Activated effector memory CD4-positive, alpha-beta T cell treated with anti-CD3 and anti-CD28 coated beads, Interleukin-2, amount 50 U/mL, for 16 hours (primary cell): Measurements from ENCODE around the gene RAB7B.
"Not testable (repeated sequence)": the region's sequence is repeated elsewhere in the genome, so short reads cannot be mapped to it uniquely, and the experiment has no call there.

Experiments
- DNase-seq: peaks from one replicate; pipeline ENCODE4 v3.0.0-alpha.2; 2020

RAB7B gene

GRCh38 chr1:206021626-206022365 is 18.6 kb upstream of the RAB7B start:
- DNase-seq: no peak

DNA sequence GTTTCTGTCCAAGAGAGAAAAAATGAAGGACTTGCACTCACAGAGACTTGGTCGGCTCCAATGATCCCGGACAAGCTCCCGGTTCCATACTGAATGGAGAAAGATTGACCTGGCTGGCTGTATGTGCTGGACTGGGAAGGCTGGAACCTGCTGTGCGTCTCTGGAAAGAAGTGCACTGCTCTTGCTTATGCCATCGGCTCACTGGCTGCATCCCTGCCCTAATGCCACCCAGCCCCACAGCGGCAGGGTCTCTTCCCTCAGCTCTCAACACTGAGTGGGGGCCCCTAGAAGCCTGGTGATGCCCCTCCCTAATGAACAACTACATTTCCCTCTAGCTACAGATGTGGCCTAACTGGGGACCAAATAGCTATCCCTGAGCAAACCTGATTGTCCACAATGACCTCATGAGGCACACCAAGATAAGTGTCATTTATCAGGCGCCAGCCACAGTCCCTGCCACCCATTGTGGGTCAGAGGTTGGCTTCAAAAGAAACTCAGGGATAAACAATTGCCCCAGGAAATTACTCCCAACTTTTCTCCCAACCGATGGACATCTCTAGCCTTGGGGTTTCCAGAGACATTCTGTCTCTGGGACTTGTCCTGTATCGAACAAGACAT is 17.9 kb upstream of the RAB7B start:
- no peak for DNase-seq

- no peak for DNase-seq
Measured at GRCh38 chr1:206020393-206021007, 17.3 kb upstream of the RAB7B start.

DNA sequence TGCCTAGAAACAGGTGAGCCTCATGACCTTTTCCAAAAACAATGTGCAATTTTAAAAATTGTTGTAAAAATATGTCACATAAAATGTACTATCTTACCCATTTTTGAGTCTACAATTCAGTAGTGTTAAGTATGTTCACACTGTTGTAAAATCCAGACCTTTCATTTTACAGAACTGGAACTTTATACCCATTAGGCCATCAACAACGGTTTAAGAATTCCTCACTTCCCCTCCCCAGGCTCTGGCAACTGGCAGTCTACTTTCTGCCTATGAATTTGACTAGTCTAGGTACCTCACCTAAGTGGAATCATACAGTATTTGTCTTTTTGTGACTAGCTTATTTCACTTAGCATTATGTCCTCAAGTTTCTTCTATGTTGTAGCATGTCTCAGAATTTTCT is 11.9 kb upstream of the RAB7B start:
- no peak for DNase-seq

DNA sequence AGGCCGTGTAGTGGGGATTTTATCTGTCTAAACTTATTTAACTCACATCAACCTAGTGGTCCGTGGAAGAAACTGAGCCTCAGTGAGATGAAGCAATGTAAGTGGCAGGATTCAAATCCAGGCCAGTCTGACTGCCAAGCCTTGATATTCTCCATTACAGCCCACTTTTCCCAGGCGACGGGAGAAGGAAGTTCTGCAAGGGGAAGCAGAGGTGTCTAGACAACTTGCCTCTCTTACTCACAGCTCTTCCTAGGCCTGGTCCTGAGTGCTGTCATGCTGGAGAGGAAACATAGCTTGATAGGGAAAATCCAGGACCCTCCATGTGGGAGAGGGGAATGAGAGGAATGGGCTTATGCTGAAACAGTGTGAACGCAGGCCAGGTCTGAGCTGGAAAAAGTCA is 11.4 kb upstream of the RAB7B start:
- no peak for DNase-seq

DNA sequence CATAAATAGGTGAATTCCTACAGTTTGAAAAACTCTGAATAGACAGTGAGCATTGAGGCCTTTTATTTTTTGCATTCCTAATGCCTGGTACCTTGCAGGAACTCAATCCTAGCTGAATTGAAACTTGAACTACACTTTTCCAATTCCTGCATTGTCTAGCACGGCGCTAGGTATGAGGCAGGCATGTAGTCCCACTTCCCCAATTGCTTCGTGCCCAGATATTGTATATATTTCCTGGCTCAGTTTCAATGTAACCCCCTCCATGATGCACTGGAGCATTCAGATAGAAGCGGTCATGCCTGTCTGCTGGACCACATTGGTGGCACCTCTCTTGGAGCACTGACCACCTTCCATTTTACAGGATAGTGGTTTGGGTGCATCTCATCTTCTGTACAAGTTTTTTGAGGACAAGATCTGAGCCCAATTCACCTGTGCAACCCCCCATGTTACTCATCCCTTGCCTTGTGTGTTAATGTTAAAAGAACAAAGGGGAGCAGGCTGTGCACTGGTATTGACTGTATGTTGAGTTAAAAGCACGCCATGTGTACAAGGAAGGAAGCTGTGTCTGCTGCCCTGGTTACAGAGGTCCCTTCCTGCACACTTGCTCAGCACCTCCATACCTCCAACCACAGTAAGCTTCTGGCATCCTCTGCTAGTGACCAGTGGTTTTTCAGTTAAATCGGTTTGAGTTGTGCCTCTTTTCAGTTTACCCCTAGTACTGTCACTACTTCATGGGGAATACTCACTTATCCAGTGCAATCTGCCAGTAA is 10.0 kb upstream of the RAB7B start:
- no peak for DNase-seq

GRCh38 chr1:206012086-206012859 is 9.1 kb upstream of the RAB7B start:
- no peak for DNase-seq

GRCh38 chr1:206011057-206011456 is 7.9 kb upstream of the RAB7B start:
- DNase-seq: no peak

GRCh38 chr1:206010060-206010459 is 6.9 kb upstream of the RAB7B start:
- no peak for DNase-seq

DNA sequence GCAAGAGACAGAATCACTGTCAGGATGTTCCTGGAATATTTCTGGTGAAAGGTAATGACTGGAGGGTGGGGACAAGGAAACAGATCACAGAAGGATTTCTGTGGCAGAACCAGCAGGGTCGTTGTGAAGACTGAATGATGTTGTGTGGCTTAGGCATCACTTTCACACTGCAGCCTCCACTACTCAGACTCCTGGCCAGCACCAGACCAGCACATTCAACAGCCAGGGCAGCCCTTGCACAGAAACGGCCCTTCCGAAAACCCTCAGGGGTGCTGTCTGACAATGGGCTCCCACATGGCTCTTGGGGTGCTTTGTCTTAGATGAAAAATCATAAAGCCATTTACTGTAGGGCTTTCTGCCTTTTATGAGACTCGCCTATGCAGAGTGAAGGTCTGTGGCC is 3.8 kb upstream of the RAB7B start:
- DNase-seq: no peak

DNA sequence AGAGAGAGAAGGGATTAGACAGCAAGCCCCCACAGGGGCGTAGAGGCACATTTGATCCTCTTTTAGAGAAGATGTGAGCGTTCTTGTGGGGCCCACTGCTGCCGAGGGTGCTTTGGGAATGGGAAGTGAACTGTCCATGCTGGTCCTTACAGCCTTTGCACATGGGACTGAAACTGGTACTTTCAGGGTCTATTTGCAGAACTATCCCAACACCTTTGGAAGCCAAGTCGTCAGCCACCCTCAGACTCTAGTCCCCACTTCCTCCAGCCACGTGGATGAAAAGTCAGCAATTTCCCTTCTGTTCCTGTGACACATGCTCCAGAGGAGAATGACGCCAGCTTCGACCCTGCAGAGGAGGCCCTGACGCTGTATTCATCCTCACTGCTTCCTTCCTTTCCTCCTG is 2.6 kb upstream of the RAB7B start:
- no peak for DNase-seq

GRCh38 chr1:206005234-206005633 is 2.0 kb upstream of the RAB7B start:
- DNase-seq: no peak

- DNase-seq: no peak
Measured at GRCh38 chr1:206004826-206005225, 1.6 kb upstream of the RAB7B start.

GRCh38 chr1:206003854-206004800 is 932 bp upstream of the RAB7B start:
- DNase-seq: no peak

DNA sequence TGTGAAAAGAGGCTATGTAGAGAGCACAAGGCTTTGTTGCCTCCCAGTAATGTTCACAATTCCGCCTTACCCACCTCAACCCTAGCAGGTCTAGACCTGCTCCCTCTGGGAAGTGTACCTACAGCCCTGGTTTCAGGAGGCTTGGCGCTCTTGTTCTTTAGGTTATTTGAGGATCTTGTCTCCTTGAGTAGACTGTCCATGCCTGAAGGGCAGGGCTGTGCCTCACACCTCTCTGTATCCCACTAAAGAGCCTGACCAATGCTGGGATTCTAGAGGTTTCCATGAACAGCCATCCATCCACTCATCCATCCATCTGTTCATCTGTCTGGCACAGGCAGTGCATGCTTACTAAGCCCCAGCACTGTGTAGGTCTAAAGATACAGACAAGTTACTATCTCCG is 1.0 kb downstream of the RAB7B start:
- DNase-seq: no peak

DNA sequence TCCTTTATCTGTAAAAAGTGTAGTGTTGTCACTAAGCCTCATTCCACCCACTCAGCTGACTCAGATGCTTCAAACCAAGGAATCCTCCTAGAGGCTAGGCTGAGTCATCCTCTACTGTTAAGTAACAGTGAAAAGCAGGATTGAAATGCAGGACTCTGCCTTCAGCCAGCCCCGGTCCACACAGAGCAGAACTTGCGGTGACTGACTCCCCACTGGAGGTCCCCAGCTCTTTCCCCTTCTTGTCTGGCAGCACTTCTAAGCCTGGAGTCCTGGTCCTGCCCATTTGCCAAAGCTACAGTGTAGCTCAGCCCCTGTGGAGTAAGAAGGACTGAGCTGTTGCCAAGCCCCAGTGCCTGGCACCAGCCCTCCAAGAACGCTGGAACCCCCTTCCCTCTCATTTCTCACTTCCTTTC is 1.7 kb downstream of the RAB7B start:
- DNase-seq: no peak

- DNase-seq: peak; percentile 70
Measured at GRCh38 chr1:206000641-206001339, 2.4 kb downstream of the RAB7B start.

GRCh38 chr1:205998457-205999241 is 4.5 kb downstream of the RAB7B start:
- DNase-seq: no peak

GRCh38 chr1:205996641-205997040 is 6.6 kb downstream of the RAB7B start:
- not testable (repeated sequence) for DNase-seq

DNA sequence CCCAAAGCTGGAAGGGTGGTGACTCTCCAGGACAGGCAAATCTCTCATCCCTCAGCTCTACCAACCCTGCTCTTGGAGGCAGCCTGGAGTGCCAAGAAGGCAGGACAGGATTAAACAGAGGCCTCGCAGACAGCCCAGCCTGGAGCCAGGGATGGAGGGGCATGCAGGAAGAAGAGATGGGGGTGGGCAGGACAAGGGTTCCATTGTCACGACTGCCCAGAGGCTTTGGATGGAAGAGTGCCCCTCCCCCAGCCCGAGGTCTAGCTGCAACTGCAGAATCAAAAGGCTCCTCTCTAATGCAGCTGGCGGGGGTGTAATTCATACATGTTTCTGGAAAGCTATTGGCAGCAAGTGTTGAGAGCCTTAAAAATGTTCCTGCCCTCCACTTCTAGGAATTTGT is 8.8 kb downstream of the RAB7B start:
- DNase-seq: no peak
